ENCODE data around the gene AQP12A.

DNA sequence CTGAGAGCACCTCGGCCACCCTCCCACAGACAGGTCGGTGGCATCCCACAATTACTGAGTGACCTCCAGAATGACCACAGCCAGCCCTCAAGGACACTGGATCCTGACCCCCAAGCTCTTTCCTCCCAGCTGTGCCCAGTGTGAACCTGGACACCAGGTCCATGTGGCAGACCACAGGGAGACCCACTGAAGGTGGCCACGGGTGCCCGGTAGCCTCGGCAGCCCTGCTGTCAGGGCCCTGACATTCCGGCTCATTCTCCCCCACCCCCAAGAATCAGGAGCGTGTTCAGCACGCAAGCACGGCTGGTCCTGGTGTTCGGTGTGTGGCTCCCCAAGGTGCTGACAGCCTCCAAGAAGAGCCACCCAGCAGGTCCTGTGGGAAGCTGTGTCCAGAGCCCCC lies 32.8 kb downstream of the AQP12A start:
- TF ChIP-seq, protein P1, sequence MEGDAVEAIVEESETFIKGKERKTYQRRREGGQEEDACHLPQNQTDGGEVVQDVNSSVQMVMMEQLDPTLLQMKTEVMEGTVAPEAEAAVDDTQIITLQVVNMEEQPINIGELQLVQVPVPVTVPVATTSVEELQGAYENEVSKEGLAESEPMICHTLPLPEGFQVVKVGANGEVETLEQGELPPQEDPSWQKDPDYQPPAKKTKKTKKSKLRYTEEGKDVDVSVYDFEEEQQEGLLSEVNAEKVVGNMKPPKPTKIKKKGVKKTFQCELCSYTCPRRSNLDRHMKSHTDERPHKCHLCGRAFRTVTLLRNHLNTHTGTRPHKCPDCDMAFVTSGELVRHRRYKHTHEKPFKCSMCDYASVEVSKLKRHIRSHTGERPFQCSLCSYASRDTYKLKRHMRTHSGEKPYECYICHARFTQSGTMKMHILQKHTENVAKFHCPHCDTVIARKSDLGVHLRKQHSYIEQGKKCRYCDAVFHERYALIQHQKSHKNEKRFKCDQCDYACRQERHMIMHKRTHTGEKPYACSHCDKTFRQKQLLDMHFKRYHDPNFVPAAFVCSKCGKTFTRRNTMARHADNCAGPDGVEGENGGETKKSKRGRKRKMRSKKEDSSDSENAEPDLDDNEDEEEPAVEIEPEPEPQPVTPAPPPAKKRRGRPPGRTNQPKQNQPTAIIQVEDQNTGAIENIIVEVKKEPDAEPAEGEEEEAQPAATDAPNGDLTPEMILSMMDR (IDR thresholded peaks at IDR 0.05) = no peak
- TF ChIP-seq EZH2 (IDR thresholded peaks at IDR 0.05; ENCODE audit: borderline replicate concordance, insufficient read depth, low read depth, low read length, poor library complexity, severe bottlenecking) = no peak
